Testis (tissue), 3 donors: ENCODE results near the gene TMEM223. TPM values are rescaled to one million over a fixed set of nuclear protein-coding genes. Genes with fewer than 3 reads are reported as not detected.

Experiments
- DNase-seq: peaks from one replicate; pipeline ENCODE4 v3.0.0-alpha.2; 2019
- H3K27ac ChIP-seq, 2 donors: fragments of 200-600 bp; sonication (generic); one replicate each; pipeline ENCODE4 v1.5.1; 2019
- H3K27me3 ChIP-seq: fragments of 200-600 bp; sonication (generic); one replicate; pipeline ENCODE4 v1.5.1; 2019
- H3K36me3 ChIP-seq: fragments of 200-600 bp; sonication (generic); one replicate; pipeline ENCODE4 v1.5.1; 2017; ENCODE audit warnings: low read depth; ENCODE audit errors: missing control alignments
- H3K4me1 ChIP-seq: fragments of 200-600 bp; sonication (generic); one replicate; pipeline ENCODE4 v1.5.1; 2019
- H3K4me3 ChIP-seq, 2 donors: fragments of 200-600 bp; sonication (generic); one replicate each; pipeline ENCODE4 v1.5.1; 2017 to 2019
- H3K9me3 ChIP-seq: fragments of 200-600 bp; sonication (generic); one replicate; pipeline ENCODE4 v1.5.1; 2017
- CTCF ChIP-seq, 3 experiments: fragments of 450-650 bp in 2 of 3; fragments of 200-600 bp in 1 of 3; sonication (generic) in 1 of 3; IDR thresholded peaks; one replicate each; pipeline ENCODE4 v1.5.1; 2016 to 2019; ENCODE audit warnings: antibody characterized with exemption in 3 of 3, mild to moderate bottlenecking in 2 of 3, moderate library complexity in 1 of 3
- POLR2A ChIP-seq: fragments of 450-650 bp; IDR thresholded peaks from one replicate; pipeline ENCODE4 v1.6.1; 2017; ENCODE audit warnings: antibody characterized with exemption, mild to moderate bottlenecking, moderate library complexity
- WGBS, 2 donors: methylation state at CpG; one replicate each; pipeline ENCODE4 v1.1.5; 2018; 5-methylcytosine and 5-hydroxymethylcytosine counted together
- intact Hi-C: fragments of 100-400 bp; cut with DNase I; formaldehyde crosslinking; loops from one replicate; pipeline ENCODE4 v1.15.1; 2023; ENCODE audit warnings: low total_unique reads
- microRNA-seq, 2 donors: library from miRNA; unstranded; fragments of <30 nt; microRNA quantifications; one replicate each; pipeline ENCODE4, GENCODE V29; 2016; ENCODE audit warnings: borderline number of aligned reads in 2 of 2, borderline replicate concordance in 1 of 2
- polyA plus RNA-seq: library from polyadenylated mRNA; stranded (reverse); fragments of 350-450 nt; fragmentation: Illumina TruSeq; extraction: RNeasy Lipid Tissue Mini Kit (QIAGEN cat#74804); gene quantifications from one replicate; pipeline ENCODE4 v1.2.3, GENCODE V29; 2014; ENCODE audit warnings: low read depth, low replicate concordance; ENCODE audit not compliant: insufficient read depth
- small RNA-seq, 2 donors: library from RNA; depleted of rRNA; stranded (forward); fragments of <200 nt; gene quantifications; one replicate each; pipeline ENCODE3, GENCODE V24; 2016
- total RNA-seq, 2 donors: library from RNA; depleted of rRNA; stranded (reverse); fragments of >200 nt; gene quantifications; one replicate each; pipeline ENCODE4 v1.2.3, GENCODE V29; 2016

Gene TMEM223
- total and polyA plus RNA-seq, 3 donors from 2014 or later = 11.5 to 25.5 (median 24.1) TPM

- 61 to 74% methylated on average over 9 of the region's 9 CpGs for WGBS, 2 donors
- TF ChIP-seq CTCF (IDR thresholded peaks at IDR 0.05) = no peak
- TF ChIP-seq POLR2A = no peak
- Histone ChIP-seq H3K36me3 (no peaks in the 10 kb centered on the region), H3K9me3 (no peaks in the 10 kb centered on the region), H3K4me1 (no peaks in the 10 kb centered on the region), H3K27me3 (no peaks in the 10 kb centered on the region), H3K4me3 (no peak overlapping the region), H3K27ac (no peak overlapping the region)
- no peak for DNase-seq
- intact Hi-C loops = no loop called here
Observed at GRCh38 chr11:62747475-62748160, 44.2 kb downstream of the TMEM223 start.

Small RNA genes within 50 kb of the gene (microRNA-seq; reads per million reads assigned to microRNA genes)
- 2.1 to 4.2 reads per million in 2 donors for gene MIR6514
- gene MIR6748 = 0 to 0.70 reads per million in 2 donors

Small RNA genes within 50 kb of the gene (small RNA-seq; reads per million reads assigned to genes)
- gene MIR6514 = 0.18 to 0.19 reads per million in 2 donors
- 0 reads per million in 2 donors for gene RNU6-118P

Other genes starting within 250 kb of the TMEM223 start
Only the 30 nearest of the 31 such genes appear.
- 100 to 1,000 TPM; 607 to 868 TPM for gene EEF1G, start 218.1 kb downstream of the TMEM223 start, total RNA-seq
- 1,165 TPM for gene EEF1G, start 218.1 kb downstream of the TMEM223 start, polyA plus RNA-seq
- gene TUT1, start 200.5 kb downstream of the TMEM223 start, total RNA-seq = 10 to 100 TPM; 24.3 to 30.0 TPM
- 25.0 TPM for gene TUT1, start 200.5 kb downstream of the TMEM223 start, polyA plus RNA-seq
- gene MTA2, start 190.1 kb downstream of the TMEM223 start, total RNA-seq = 100 to 1,000 TPM in 1 of 2 donors, 10 to 100 TPM in 1; 97.2 to 115 TPM
- gene MTA2, start 190.1 kb downstream of the TMEM223 start, polyA plus RNA-seq = 87.6 TPM
- gene EML3, start 179.2 kb downstream of the TMEM223 start, total RNA-seq = 10 to 100 TPM; 39.3 to 57.8 TPM
- 29.3 TPM for gene EML3, start 179.2 kb downstream of the TMEM223 start, polyA plus RNA-seq
- gene ROM1, start 178.7 kb downstream of the TMEM223 start, total RNA-seq = 1 to 10 TPM; 6.1 to 9.7 TPM
- gene ROM1, start 178.7 kb downstream of the TMEM223 start, polyA plus RNA-seq = 9.0 TPM
- gene B3GAT3, start 170.0 kb downstream of the TMEM223 start, total RNA-seq = 10 to 100 TPM; 66.4 to 69.2 TPM
- 36.6 TPM for gene B3GAT3, start 170.0 kb downstream of the TMEM223 start, polyA plus RNA-seq
- 100 to 1,000 TPM; 152 to 219 TPM for gene GANAB, start 145.4 kb downstream of the TMEM223 start, total RNA-seq
- gene GANAB, start 145.4 kb downstream of the TMEM223 start, polyA plus RNA-seq = 190 TPM
- gene INTS5, start 138.7 kb downstream of the TMEM223 start, total RNA-seq = 10 to 100 TPM; 20.0 to 24.7 TPM
- gene INTS5, start 138.7 kb downstream of the TMEM223 start, polyA plus RNA-seq = 12.6 TPM
- 10 to 100 TPM; 39.3 to 62.8 TPM for gene C11orf98, start 126.8 kb downstream of the TMEM223 start, total RNA-seq
- gene C11orf98, start 126.8 kb downstream of the TMEM223 start, polyA plus RNA-seq = 100 TPM
- gene CSKMT, start 126.7 kb downstream of the TMEM223 start, total RNA-seq = 1 to 10 TPM; 2.4 to 3.7 TPM
- 2.0 TPM for gene CSKMT, start 126.7 kb downstream of the TMEM223 start, polyA plus RNA-seq
- 1 to 10 TPM; 8.0 to 8.1 TPM for gene UQCC3, start 120.3 kb downstream of the TMEM223 start, total RNA-seq
- gene UQCC3, start 120.3 kb downstream of the TMEM223 start, polyA plus RNA-seq = 4.2 TPM
- gene LBHD1, start 119.7 kb downstream of the TMEM223 start, total RNA-seq = 10 to 100 TPM in 1 of 2 donors, 1 to 10 TPM in 1; 8.2 to 11.6 TPM
- 11.1 TPM for gene LBHD1, start 119.7 kb downstream of the TMEM223 start, polyA plus RNA-seq
- gene UBXN1, start 112.9 kb downstream of the TMEM223 start, total RNA-seq = 100 to 1,000 TPM; 173 to 190 TPM
- gene UBXN1, start 112.9 kb downstream of the TMEM223 start, polyA plus RNA-seq = 196 TPM
- gene LRRN4CL, start 102.5 kb downstream of the TMEM223 start, total RNA-seq = 1 to 10 TPM; 4.7 to 5.6 TPM
- gene LRRN4CL, start 102.5 kb downstream of the TMEM223 start, polyA plus RNA-seq = 5.0 TPM
- 100 to 1,000 TPM; 292 to 525 TPM for gene BSCL2, start 84.6 kb downstream of the TMEM223 start, total RNA-seq
- 519 TPM for gene BSCL2, start 84.6 kb downstream of the TMEM223 start, polyA plus RNA-seq
- gene GNG3, start 84.3 kb downstream of the TMEM223 start, total RNA-seq = 1 to 10 TPM; 2.0 to 4.5 TPM
- gene GNG3, start 84.3 kb downstream of the TMEM223 start, polyA plus RNA-seq = 11.1 TPM
- gene HNRNPUL2, start 64.5 kb downstream of the TMEM223 start, total RNA-seq = 10 to 100 TPM; 31.8 to 42.5 TPM
- 42.9 TPM for gene HNRNPUL2, start 64.5 kb downstream of the TMEM223 start, polyA plus RNA-seq
- 10 to 100 TPM; 34.0 to 39.5 TPM for gene TTC9C, start 63.5 kb downstream of the TMEM223 start, total RNA-seq
- 41.5 TPM for gene TTC9C, start 63.5 kb downstream of the TMEM223 start, polyA plus RNA-seq
- 10 to 100 TPM; 14.0 to 17.4 TPM for gene ZBTB3, start 37.8 kb downstream of the TMEM223 start, total RNA-seq
- 6.7 TPM for gene ZBTB3, start 37.8 kb downstream of the TMEM223 start, polyA plus RNA-seq
- 10 to 100 TPM; 48.1 to 71.2 TPM for gene POLR2G, start 30.4 kb downstream of the TMEM223 start, total RNA-seq
- gene POLR2G, start 30.4 kb downstream of the TMEM223 start, polyA plus RNA-seq = 78.6 TPM
- gene TAF6L, start 20.6 kb downstream of the TMEM223 start, total RNA-seq = 10 to 100 TPM; 22.4 to 32.0 TPM
- gene TAF6L, start 20.6 kb downstream of the TMEM223 start, polyA plus RNA-seq = 13.6 TPM
- gene TMEM179B, start 4.6 kb downstream of the TMEM223 start, total RNA-seq = 100 to 1,000 TPM; 119 to 124 TPM
- gene TMEM179B, start 4.6 kb downstream of the TMEM223 start, polyA plus RNA-seq = 87.0 TPM
- gene NXF1, start 13.4 kb upstream of the TMEM223 start, total RNA-seq = 10 to 100 TPM; 94.6 to 98.7 TPM
- gene NXF1, start 13.4 kb upstream of the TMEM223 start, polyA plus RNA-seq = 88.3 TPM
- gene STX5, start 40.0 kb upstream of the TMEM223 start, total RNA-seq = 10 to 100 TPM; 42.2 to 49.1 TPM
- 55.0 TPM for gene STX5, start 40.0 kb upstream of the TMEM223 start, polyA plus RNA-seq
- 10 to 100 TPM; 18.4 to 38.1 TPM for gene TEX54, start 40.8 kb upstream of the TMEM223 start, total RNA-seq
- gene TEX54, start 40.8 kb upstream of the TMEM223 start, polyA plus RNA-seq = 40.7 TPM
- gene WDR74, start 47.6 kb upstream of the TMEM223 start, total RNA-seq = 10 to 100 TPM; 33.4 to 46.7 TPM
- 39.0 TPM for gene WDR74, start 47.6 kb upstream of the TMEM223 start, polyA plus RNA-seq
- 100 to 1,000 TPM; 227 to 271 TPM for gene SLC3A2, start 88.9 kb upstream of the TMEM223 start, total RNA-seq
- gene SLC3A2, start 88.9 kb upstream of the TMEM223 start, polyA plus RNA-seq = 166 TPM
- gene CHRM1, start 129.4 kb upstream of the TMEM223 start, total RNA-seq = under 1 TPM; 0.06 to 0.39 TPM
- gene CHRM1, start 129.4 kb upstream of the TMEM223 start, polyA plus RNA-seq = 0.45 TPM
- not detected for gene SLC22A6, start 193.0 kb upstream of the TMEM223 start, total RNA-seq
- not detected for gene SLC22A6, start 193.0 kb upstream of the TMEM223 start, polyA plus RNA-seq
- gene SLC22A8, start 223.8 kb upstream of the TMEM223 start, total RNA-seq = under 1 TPM in 1 of 2 donors, not detected in 1; 0.06 TPM
- not detected for gene SLC22A8, start 223.8 kb upstream of the TMEM223 start, polyA plus RNA-seq